H1 (cell line): ENCODE results near the gene EXOG. TPM values are rescaled to one million over a fixed set of nuclear protein-coding genes. Genes with fewer than 3 reads are reported as not detected.

Experiments used
- JUN ChIP-seq: IDR thresholded peaks from 2 replicates; pipeline ENCODE4 v1.6.1; 2011; ENCODE audit warnings: low read depth, mild to moderate bottlenecking, improper control_type of control experiment, low read length
- NRF1 ChIP-seq: IDR thresholded peaks from 2 replicates; pipeline ENCODE4 v1.6.1; 2011; ENCODE audit warnings: mild to moderate bottlenecking, low read depth, low read length, improper control_type of control experiment
- SIN3A ChIP-seq, 2 experiments: IDR thresholded peaks in 1 of 2; conservative IDR thresholded peaks in 1 of 2; 2 replicates each; pipeline ENCODE4 v1.6.1; 2011 to 2012; ENCODE audit warnings: low read length in 2 of 2, improper control_type of control experiment in 1 of 2, low read depth in 1 of 2, mild to moderate bottlenecking in 1 of 2
- SUZ12 ChIP-seq: fragments of 200-600 bp; sonication (generic); IDR thresholded peaks from 2 replicates; pipeline ENCODE4 v1.6.1; 2012; ENCODE audit warnings: mild to moderate bottlenecking, inconsistent platforms, low read length, moderate library complexity, mixed read lengths
- polyA plus RNA-seq, 7 experiments: library from polyadenylated mRNA; depleted of rRNA in 3 of 7; stranded (reverse) in 5 of 7; unstranded in 2 of 7; fragments of >200 nt in 5 of 7; fragments of 200-250 nt in 2 of 7; gene quantifications; 1 replicate in 5 of 7; 2 replicates in 1 of 7; 4 replicates in 1 of 7; pipeline versions ENCODE4 v1.2.1 to v1.2.3, GENCODE V29; 2011 to 2013; ENCODE audit warnings: missing spikeins in 2 of 7, mixed read lengths in 2 of 7
- total RNA-seq: library from RNA; stranded (reverse); fragmentation: NEBNext Ultra II Directional; extraction: Animal tissue kit (Norgen Biotek cat#: 25700); gene quantifications from 2 replicates; pipeline ENCODE4 v1.2.1, GENCODE V29; 2021
- TF ChIP-seq, protein P1 (sequence below): fragments of 300-600 bp; sonication (generic); IDR thresholded peaks from 2 replicates; pipeline ENCODE4 v1.7.1; 2012; ENCODE audit warnings: low read length, moderate library complexity, mild to moderate bottlenecking, inconsistent platforms; ENCODE audit not compliant: insufficient replicate concordance

EXOG gene
- total and polyA plus RNA-seq, 2 of the 8 experiments (the other 6 are each of a cell fraction or from before 2014, with no cell fraction given): 7.2 to 12.9 TPM

DNA sequence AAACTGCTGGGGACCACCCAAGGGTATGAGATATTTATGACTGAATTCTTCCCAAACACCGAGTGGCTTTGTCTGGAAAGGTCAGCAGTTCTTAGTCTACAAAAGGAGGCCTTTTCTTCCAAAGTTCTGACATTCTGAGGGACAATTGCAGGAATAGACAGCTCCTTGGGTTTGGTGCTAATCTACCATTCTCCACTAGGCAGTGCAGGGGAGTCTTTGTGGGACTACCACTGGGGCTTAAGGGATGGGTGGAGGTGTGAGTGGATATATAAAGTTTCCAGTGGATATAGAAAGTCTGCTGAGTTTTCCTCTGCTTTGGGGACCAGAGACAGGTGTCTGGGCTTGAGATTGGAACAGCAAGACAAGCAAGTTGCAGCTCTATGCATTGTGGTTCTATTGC, 62.7 kb downstream of the EXOG start (continued):
- TF ChIP-seq SIN3A (conservative IDR thresholded peaks at IDR 0.05 in 1 of 2, IDR thresholded peaks at IDR 0.05 in 1 of 2; ENCODE audit: low read depth in 1 of 2, low read length in 2 of 2) (no peak), NRF1 (no peak), JUN (no peak), SUZ12 (no peak)
- TF ChIP-seq, protein P1, sequence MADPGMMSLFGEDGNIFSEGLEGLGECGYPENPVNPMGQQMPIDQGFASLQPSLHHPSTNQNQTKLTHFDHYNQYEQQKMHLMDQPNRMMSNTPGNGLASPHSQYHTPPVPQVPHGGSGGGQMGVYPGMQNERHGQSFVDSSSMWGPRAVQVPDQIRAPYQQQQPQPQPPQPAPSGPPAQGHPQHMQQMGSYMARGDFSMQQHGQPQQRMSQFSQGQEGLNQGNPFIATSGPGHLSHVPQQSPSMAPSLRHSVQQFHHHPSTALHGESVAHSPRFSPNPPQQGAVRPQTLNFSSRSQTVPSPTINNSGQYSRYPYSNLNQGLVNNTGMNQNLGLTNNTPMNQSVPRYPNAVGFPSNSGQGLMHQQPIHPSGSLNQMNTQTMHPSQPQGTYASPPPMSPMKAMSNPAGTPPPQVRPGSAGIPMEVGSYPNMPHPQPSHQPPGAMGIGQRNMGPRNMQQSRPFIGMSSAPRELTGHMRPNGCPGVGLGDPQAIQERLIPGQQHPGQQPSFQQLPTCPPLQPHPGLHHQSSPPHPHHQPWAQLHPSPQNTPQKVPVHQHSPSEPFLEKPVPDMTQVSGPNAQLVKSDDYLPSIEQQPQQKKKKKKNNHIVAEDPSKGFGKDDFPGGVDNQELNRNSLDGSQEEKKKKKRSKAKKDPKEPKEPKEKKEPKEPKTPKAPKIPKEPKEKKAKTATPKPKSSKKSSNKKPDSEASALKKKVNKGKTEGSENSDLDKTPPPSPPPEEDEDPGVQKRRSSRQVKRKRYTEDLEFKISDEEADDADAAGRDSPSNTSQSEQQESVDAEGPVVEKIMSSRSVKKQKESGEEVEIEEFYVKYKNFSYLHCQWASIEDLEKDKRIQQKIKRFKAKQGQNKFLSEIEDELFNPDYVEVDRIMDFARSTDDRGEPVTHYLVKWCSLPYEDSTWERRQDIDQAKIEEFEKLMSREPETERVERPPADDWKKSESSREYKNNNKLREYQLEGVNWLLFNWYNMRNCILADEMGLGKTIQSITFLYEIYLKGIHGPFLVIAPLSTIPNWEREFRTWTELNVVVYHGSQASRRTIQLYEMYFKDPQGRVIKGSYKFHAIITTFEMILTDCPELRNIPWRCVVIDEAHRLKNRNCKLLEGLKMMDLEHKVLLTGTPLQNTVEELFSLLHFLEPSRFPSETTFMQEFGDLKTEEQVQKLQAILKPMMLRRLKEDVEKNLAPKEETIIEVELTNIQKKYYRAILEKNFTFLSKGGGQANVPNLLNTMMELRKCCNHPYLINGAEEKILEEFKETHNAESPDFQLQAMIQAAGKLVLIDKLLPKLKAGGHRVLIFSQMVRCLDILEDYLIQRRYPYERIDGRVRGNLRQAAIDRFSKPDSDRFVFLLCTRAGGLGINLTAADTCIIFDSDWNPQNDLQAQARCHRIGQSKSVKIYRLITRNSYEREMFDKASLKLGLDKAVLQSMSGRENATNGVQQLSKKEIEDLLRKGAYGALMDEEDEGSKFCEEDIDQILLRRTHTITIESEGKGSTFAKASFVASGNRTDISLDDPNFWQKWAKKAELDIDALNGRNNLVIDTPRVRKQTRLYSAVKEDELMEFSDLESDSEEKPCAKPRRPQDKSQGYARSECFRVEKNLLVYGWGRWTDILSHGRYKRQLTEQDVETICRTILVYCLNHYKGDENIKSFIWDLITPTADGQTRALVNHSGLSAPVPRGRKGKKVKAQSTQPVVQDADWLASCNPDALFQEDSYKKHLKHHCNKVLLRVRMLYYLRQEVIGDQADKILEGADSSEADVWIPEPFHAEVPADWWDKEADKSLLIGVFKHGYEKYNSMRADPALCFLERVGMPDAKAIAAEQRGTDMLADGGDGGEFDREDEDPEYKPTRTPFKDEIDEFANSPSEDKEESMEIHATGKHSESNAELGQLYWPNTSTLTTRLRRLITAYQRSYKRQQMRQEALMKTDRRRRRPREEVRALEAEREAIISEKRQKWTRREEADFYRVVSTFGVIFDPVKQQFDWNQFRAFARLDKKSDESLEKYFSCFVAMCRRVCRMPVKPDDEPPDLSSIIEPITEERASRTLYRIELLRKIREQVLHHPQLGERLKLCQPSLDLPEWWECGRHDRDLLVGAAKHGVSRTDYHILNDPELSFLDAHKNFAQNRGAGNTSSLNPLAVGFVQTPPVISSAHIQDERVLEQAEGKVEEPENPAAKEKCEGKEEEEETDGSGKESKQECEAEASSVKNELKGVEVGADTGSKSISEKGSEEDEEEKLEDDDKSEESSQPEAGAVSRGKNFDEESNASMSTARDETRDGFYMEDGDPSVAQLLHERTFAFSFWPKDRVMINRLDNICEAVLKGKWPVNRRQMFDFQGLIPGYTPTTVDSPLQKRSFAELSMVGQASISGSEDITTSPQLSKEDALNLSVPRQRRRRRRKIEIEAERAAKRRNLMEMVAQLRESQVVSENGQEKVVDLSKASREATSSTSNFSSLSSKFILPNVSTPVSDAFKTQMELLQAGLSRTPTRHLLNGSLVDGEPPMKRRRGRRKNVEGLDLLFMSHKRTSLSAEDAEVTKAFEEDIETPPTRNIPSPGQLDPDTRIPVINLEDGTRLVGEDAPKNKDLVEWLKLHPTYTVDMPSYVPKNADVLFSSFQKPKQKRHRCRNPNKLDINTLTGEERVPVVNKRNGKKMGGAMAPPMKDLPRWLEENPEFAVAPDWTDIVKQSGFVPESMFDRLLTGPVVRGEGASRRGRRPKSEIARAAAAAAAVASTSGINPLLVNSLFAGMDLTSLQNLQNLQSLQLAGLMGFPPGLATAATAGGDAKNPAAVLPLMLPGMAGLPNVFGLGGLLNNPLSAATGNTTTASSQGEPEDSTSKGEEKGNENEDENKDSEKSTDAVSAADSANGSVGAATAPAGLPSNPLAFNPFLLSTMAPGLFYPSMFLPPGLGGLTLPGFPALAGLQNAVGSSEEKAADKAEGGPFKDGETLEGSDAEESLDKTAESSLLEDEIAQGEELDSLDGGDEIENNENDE: no peak
